ENCODE data around the gene SLC6A12.

DNA sequence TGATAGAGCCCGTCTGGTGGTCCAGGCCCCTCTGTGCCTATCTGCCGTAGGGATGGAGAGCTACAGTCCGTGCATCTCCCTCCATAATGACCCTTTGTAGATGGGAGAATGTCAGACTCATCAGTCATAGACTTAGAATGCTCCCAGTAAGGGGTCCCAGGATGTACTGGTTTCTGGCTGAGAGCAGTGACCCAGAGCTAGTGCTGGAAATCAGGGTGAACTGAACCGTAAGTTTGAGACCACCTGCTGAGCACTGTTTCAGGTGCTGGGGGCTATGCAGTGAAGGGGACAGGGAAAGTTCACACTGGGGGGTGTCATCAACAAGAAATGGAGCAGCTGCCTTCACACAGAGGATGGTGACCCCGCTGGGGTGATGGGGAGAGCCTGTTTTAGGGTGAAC lies 34.1 kb downstream of the SLC6A12 start:
- TF ChIP-seq, protein P1, sequence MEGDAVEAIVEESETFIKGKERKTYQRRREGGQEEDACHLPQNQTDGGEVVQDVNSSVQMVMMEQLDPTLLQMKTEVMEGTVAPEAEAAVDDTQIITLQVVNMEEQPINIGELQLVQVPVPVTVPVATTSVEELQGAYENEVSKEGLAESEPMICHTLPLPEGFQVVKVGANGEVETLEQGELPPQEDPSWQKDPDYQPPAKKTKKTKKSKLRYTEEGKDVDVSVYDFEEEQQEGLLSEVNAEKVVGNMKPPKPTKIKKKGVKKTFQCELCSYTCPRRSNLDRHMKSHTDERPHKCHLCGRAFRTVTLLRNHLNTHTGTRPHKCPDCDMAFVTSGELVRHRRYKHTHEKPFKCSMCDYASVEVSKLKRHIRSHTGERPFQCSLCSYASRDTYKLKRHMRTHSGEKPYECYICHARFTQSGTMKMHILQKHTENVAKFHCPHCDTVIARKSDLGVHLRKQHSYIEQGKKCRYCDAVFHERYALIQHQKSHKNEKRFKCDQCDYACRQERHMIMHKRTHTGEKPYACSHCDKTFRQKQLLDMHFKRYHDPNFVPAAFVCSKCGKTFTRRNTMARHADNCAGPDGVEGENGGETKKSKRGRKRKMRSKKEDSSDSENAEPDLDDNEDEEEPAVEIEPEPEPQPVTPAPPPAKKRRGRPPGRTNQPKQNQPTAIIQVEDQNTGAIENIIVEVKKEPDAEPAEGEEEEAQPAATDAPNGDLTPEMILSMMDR (IDR thresholded peaks at IDR 0.05; ENCODE audit: insufficient read depth, low read length): no peak
- no peak for TF ChIP-seq POLR2AphosphoS5 (IDR thresholded peaks at IDR 0.05; ENCODE audit: low read depth)

Measured in HL-60 (cell line).